ENCODE data around the gene MARCKSL1. TPM values are rescaled to one million over a fixed set of nuclear protein-coding genes. Genes with fewer than 3 reads are reported as not detected.
A peak's percentile ranks its signal among the peaks of the same experiment; 100 is the strongest.

MARCKSL1 gene
- total RNA-seq, 1 donor from 2014 or later = 213 TPM

DNA sequence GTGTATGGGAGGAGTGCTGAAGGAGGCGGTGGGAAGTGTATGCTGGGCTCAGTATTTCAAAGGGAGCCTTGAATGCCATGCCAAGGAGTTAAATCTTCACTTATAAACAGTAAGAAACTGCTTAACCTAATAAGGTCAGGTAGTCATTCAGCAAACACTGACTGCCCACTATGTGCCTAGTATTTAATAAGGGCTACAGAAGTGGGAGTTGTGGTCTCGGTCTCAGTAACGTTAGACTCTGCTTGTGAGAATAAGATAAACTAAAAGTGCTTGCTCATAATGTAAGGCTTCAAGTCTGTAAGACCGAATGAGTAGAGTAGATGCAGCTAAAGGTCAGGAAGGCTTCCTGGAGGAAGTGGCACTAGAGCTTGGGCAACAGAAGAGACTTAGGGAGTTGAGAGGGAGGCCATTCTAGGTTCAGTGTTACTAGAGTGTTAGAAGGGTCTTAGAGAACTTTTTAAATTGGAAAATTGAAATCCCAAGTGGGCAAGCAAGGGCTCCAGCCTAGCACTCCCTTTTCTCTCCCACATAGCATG lies 6.0 kb downstream of the MARCKSL1 start:
- peak overlapping the region; percentile 14 for H3K4me3 Mint-ChIP-seq (ENCODE audit: unreplicated experiment)
- no peak overlapping the region for H3K4me2 ChIP-seq (ENCODE audit: low read length)
- no peaks in the 10 kb centered on the region for H3K9me3 ChIP-seq (ENCODE audit: insufficient read depth, low read depth, low read length)
- H3K36me3 ChIP-seq (ENCODE audit: insufficient read depth, low read length) = peaks cover 45% of the 10 kb centered on the region
- H3K9ac ChIP-seq (ENCODE audit: low read length) = no peak overlapping the region
- no peak for TF ChIP-seq EZH2 (IDR thresholded peaks at IDR 0.05; ENCODE audit: insufficient read depth, low read length)
- TF ChIP-seq, protein P1, sequence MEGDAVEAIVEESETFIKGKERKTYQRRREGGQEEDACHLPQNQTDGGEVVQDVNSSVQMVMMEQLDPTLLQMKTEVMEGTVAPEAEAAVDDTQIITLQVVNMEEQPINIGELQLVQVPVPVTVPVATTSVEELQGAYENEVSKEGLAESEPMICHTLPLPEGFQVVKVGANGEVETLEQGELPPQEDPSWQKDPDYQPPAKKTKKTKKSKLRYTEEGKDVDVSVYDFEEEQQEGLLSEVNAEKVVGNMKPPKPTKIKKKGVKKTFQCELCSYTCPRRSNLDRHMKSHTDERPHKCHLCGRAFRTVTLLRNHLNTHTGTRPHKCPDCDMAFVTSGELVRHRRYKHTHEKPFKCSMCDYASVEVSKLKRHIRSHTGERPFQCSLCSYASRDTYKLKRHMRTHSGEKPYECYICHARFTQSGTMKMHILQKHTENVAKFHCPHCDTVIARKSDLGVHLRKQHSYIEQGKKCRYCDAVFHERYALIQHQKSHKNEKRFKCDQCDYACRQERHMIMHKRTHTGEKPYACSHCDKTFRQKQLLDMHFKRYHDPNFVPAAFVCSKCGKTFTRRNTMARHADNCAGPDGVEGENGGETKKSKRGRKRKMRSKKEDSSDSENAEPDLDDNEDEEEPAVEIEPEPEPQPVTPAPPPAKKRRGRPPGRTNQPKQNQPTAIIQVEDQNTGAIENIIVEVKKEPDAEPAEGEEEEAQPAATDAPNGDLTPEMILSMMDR (IDR thresholded peaks at IDR 0.05; ENCODE audit: insufficient read depth, low read depth, low read length) = no peak
- peaks cover 27% of the 10 kb centered on the region for H3K79me2 ChIP-seq (ENCODE audit: insufficient read depth, low read length)
- no peak for DNase-seq (ENCODE audit: low read depth)
- H3K27ac ChIP-seq (ENCODE audit: low read depth, low read length) = no peak overlapping the region
- peaks cover 1% of the 10 kb centered on the region for H3K9me3 Mint-ChIP-seq (ENCODE audit: unreplicated experiment)
- peaks cover 18% of the 10 kb centered on the region for H3K4me1 Mint-ChIP-seq (ENCODE audit: low read depth, unreplicated experiment)
- H4K20me1 ChIP-seq (ENCODE audit: insufficient read depth, low read length) = peaks cover 65% of the 10 kb centered on the region
- no peak overlapping the region for H3K4me3 ChIP-seq (ENCODE audit: insufficient read depth, low read depth, low read length)
- peaks cover 8% of the 10 kb centered on the region for H3K4me1 ChIP-seq (ENCODE audit: insufficient read depth, low read length)
- peaks cover 36% of the 10 kb centered on the region for H3K36me3 Mint-ChIP-seq (ENCODE audit: low read depth, unreplicated experiment)
- no peak for FAIRE-seq
- no peaks in the 10 kb centered on the region for H3K27me3 Mint-ChIP-seq (ENCODE audit: low read depth, unreplicated experiment)
- H2AFZ ChIP-seq (ENCODE audit: low read depth, low read length) = no peak overlapping the region
- H3K27ac Mint-ChIP-seq (ENCODE audit: unreplicated experiment) = no peak overlapping the region
- H3K27me3 ChIP-seq (ENCODE audit: insufficient read depth, low read length) = no peaks in the 10 kb centered on the region

DNA sequence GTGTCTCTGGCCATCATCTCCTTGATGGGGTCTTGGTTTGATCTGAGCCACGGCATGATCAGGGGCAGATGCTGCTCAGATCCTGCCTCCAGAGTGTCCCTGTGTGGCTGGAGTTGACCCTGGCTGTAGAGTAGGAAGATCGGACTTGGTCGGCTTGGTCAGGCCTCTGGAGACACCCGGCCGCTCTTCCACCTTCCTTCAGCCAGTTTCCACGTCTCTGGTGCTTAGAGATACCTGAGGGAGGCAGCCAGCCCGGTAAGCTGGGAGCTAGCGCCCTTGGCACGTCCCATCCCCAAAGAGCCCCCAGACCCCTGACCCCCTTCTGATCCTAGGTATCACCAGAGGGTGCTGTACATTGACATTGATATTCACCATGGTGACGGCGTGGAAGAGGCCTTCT lies 8.8 kb downstream of the MARCKSL1 start:
- DNase-seq (ENCODE audit: low read depth) = no peak
- no peak for TF ChIP-seq EZH2 (IDR thresholded peaks at IDR 0.05; ENCODE audit: insufficient read depth, low read length)
- TF ChIP-seq, protein P1 (IDR thresholded peaks at IDR 0.05; ENCODE audit: insufficient read depth, low read depth, low read length) = no peak
- Mint-ChIP-seq H3K27me3 (ENCODE audit: low read depth, unreplicated experiment) (no peaks in the 10 kb centered on the region), H3K27ac (ENCODE audit: unreplicated experiment) (no peak overlapping the region), H3K36me3 (ENCODE audit: low read depth, unreplicated experiment) (peaks cover 29% of the 10 kb centered on the region), H3K4me3 (ENCODE audit: unreplicated experiment) (no peak overlapping the region), H3K9me3 (ENCODE audit: unreplicated experiment) (peaks cover 1% of the 10 kb centered on the region), H3K4me1 (ENCODE audit: low read depth, unreplicated experiment) (peaks cover 3% of the 10 kb centered on the region)
- no peak overlapping the region for H3K4me2 ChIP-seq (ENCODE audit: low read length)
- H3K4me3 ChIP-seq (ENCODE audit: insufficient read depth, low read depth, low read length) = no peak overlapping the region
- H3K9me3 ChIP-seq (ENCODE audit: insufficient read depth, low read depth, low read length) = no peaks in the 10 kb centered on the region
- no peaks in the 10 kb centered on the region for H3K4me1 ChIP-seq (ENCODE audit: insufficient read depth, low read length)
- H3K27ac ChIP-seq (ENCODE audit: low read depth, low read length) = no peak overlapping the region
- H3K79me2 ChIP-seq (ENCODE audit: insufficient read depth, low read length) = peaks cover 3% of the 10 kb centered on the region
- no peak overlapping the region for H2AFZ ChIP-seq (ENCODE audit: low read depth, low read length)
- no peaks in the 10 kb centered on the region for H3K27me3 ChIP-seq (ENCODE audit: insufficient read depth, low read length)
- H3K36me3 ChIP-seq (ENCODE audit: insufficient read depth, low read length) = peaks cover 35% of the 10 kb centered on the region
- FAIRE-seq = no peak
- peaks cover 43% of the 10 kb centered on the region for H4K20me1 ChIP-seq (ENCODE audit: insufficient read depth, low read length)
- H3K9ac ChIP-seq (ENCODE audit: low read length) = no peak overlapping the region

DNA sequence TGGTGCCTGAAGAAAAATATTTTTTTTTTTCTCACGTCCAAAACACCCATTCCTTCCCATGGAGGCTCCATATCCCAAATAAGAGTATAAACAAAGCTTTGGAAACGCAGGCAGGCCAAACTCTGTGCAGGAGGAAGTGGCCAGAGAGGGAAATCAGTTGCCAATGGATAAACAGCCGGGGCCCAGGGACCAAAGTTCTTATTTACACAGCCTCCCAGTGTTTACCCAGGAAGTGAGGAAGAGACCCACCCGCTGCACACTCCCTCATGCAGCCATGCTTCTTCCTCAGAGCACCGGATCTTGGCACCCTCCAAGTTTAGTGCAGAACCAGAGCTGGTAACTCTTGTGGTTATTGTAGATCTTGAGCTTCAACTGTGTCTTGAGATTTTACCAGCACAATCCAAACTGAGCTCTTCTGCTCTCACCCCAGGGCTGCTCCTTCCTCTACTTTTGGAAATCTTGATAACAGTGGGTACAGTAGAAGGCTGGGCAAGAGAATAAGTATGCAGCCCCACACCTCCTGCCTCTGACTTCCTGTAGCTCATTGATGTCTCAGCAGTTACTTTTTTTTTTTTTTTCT lies 14.2 kb downstream of the MARCKSL1 start:
- Histone ChIP-seq H3K27me3 (ENCODE audit: insufficient read depth, low read length) (no peaks in the 10 kb centered on the region), H2AFZ (ENCODE audit: low read depth, low read length) (no peak overlapping the region), H3K9ac (ENCODE audit: low read length) (no peak overlapping the region), H3K36me3 (ENCODE audit: insufficient read depth, low read length) (peaks cover 26% of the 10 kb centered on the region), H3K4me2 (ENCODE audit: low read length) (peak overlapping the region; percentile 2), H3K79me2 (ENCODE audit: insufficient read depth, low read length) (peaks cover 3% of the 10 kb centered on the region), H3K4me3 (ENCODE audit: insufficient read depth, low read depth, low read length) (no peak overlapping the region), H3K27ac (ENCODE audit: low read depth, low read length) (no peak overlapping the region), H4K20me1 (ENCODE audit: insufficient read depth, low read length) (peaks cover 5% of the 10 kb centered on the region), H3K9me3 (ENCODE audit: insufficient read depth, low read depth, low read length) (no peaks in the 10 kb centered on the region), H3K4me1 (ENCODE audit: insufficient read depth, low read length) (no peaks in the 10 kb centered on the region)
- peaks cover 7% of the 10 kb centered on the region for H3K36me3 Mint-ChIP-seq (ENCODE audit: low read depth, unreplicated experiment)
- TF ChIP-seq, protein P1 (IDR thresholded peaks at IDR 0.05; ENCODE audit: insufficient read depth, low read depth, low read length) = no peak
- no peak for TF ChIP-seq EZH2 (IDR thresholded peaks at IDR 0.05; ENCODE audit: insufficient read depth, low read length)
- FAIRE-seq (no peak), DNase-seq (ENCODE audit: low read depth) (no peak)
- H3K4me3 Mint-ChIP-seq (ENCODE audit: unreplicated experiment) = no peak overlapping the region
- no peaks in the 10 kb centered on the region for H3K9me3 Mint-ChIP-seq (ENCODE audit: unreplicated experiment)
- H3K4me1 Mint-ChIP-seq (ENCODE audit: low read depth, unreplicated experiment) = no peaks in the 10 kb centered on the region
- H3K27me3 Mint-ChIP-seq (ENCODE audit: low read depth, unreplicated experiment) = no peaks in the 10 kb centered on the region
- H3K27ac Mint-ChIP-seq (ENCODE audit: unreplicated experiment) = no peak overlapping the region
